ENCODE data around the gene MOK. TPM values are rescaled to one million over a fixed set of nuclear protein-coding genes. Genes with fewer than 3 reads are reported as not detected.

MOK gene
- total and polyA plus RNA-seq, 2 of the 4 experiments (the other 2 are of a cell fraction): 16.8 to 48.5 TPM

DNA sequence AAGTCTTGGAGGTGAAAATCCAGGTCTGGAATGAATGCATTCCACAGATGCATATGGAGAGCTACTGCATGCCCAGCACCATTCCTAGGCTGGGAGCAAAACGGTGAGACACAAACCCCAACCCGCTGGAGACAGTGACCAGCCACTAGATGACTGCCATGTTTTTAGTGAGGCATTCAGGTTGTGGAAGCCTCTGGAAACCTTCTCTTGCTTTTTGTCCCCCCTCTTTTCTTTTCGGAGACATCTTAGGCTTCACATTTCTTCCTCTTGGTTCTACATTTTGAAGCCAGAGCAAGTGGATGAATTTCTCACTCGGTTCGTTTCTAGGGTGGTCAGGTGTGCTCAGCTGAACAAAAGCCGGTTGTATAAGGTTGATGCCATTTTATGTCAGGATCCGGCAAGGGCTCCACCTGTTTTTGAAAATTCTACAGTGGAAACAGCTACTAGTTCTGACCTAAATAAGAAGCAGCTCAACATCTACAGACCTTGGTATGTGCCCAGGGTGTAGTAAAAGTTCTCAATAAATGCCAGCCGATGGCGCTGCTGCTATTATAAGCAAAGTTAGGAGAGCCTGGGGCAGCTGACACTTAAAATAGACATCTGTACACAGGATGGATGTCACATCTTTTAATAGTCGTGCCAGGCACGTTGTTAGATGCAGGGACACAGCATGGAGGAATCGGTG is 12.7 kb upstream of the MOK start:
- peak overlapping the region; percentile 47 for H2BK120ac ChIP-seq (ENCODE audit: low read depth, low read length)
- peak overlapping the region; percentile 60 for H2BK5ac ChIP-seq (ENCODE audit: low read depth, low read length, poor library complexity, severe bottlenecking)
- peak overlapping the region; percentile 85 for H3K4me2 ChIP-seq (ENCODE audit: low read depth, low read length)
- intact Hi-C loops (cut with micrococcal nuclease): no loop called here
- no peak overlapping the region; the same call in 1 of the 2 replicates for H3K9ac ChIP-seq (ENCODE audit: low read depth, low read length)
- in situ Hi-C loops (cut with MboI; ENCODE audit: low sequenced_read_pairs): loop anchor here (10.0 to 25.0 kb wide), 4 partner anchors 173 to 555 kb away; partner anchors contain the start of genes DYNC1H1, HSP90AA1 and PPP2R5C
- H2BK15ac ChIP-seq (ENCODE audit: low read depth, low read length): no peak overlapping the region
- H3K9me1 ChIP-seq (ENCODE audit: insufficient read depth, low read length): peaks cover 20% of the 10 kb centered on the region
- peaks cover 14 to 27% of the 10 kb centered on the region in 2 experiments; a peak in 3 of 4 replicates for H3K79me1 ChIP-seq (ENCODE audit: low read depth in 1 of 2, low read length in 2 of 2)
- peak overlapping the region; percentile 94 for H2AFZ ChIP-seq (replicated peaks; ENCODE audit: low read length, poor library complexity)
- H2AK9ac ChIP-seq (replicated peaks; ENCODE audit: low read depth, low read length, poor library complexity): peak overlapping the region; percentile 68
- no peaks in the 10 kb centered on the region for H3K9me3 ChIP-seq (ENCODE audit: control insufficient read depth, insufficient read depth, low read length)
- H3K27ac ChIP-seq (ENCODE audit: insufficient read depth, low read length): no peak overlapping the region; the same call in 1 of the 2 replicates
- ChIA-PET POLR2A (ENCODE audit: unreplicated experiment) (interaction anchor here (0.6 kb wide), 1 partner anchor 179 kb away, joined by 6 read pairs; no protein-coding TSS in a partner anchor), CTCF (interaction anchor here (0.7 kb wide), 1 partner anchor 11 kb away, joined by 3 read pairs; no protein-coding TSS in a partner anchor)
- no peak overlapping the region for H3K56ac ChIP-seq (ENCODE audit: extremely low read depth, insufficient read depth, low read length)
- TF ChIP-seq MAZ (IDR thresholded peaks at IDR 0.05; ENCODE audit: borderline replicate concordance, low read depth, low read length) (no peak), MAFK (IDR thresholded peaks at IDR 0.05; ENCODE audit: low read depth, low read length) (no peak), POLR2A (IDR thresholded peaks at IDR 0.05; ENCODE audit: low read depth, low read length) (no peak), FOS (IDR thresholded peaks at IDR 0.05; ENCODE audit: low read depth, low read length) (no peak), BHLHE40 (IDR thresholded peaks at IDR 0.05; ENCODE audit: low read depth, low read length) (no peak), RAD21 (IDR thresholded peaks at IDR 0.05; ENCODE audit: low read length) (no peak), NFE2L2 (IDR thresholded peaks at IDR 0.05; ENCODE audit: low read depth, low read length) (no peak), RFX5 (IDR thresholded peaks at IDR 0.05; ENCODE audit: low read depth, low read length) (no peak), SMC3 (IDR thresholded peaks at IDR 0.05; ENCODE audit: low read depth, low read length) (no peak), MXI1 (IDR thresholded peaks at IDR 0.05; ENCODE audit: borderline replicate concordance, low read depth, low read length) (no peak)
- TF ChIP-seq, protein P1, sequence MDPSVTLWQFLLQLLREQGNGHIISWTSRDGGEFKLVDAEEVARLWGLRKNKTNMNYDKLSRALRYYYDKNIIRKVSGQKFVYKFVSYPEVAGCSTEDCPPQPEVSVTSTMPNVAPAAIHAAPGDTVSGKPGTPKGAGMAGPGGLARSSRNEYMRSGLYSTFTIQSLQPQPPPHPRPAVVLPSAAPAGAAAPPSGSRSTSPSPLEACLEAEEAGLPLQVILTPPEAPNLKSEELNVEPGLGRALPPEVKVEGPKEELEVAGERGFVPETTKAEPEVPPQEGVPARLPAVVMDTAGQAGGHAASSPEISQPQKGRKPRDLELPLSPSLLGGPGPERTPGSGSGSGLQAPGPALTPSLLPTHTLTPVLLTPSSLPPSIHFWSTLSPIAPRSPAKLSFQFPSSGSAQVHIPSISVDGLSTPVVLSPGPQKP (IDR thresholded peaks at IDR 0.05; ENCODE audit: borderline replicate concordance, low read depth, low read length): no peak
- TF ChIP-seq, protein P2, sequence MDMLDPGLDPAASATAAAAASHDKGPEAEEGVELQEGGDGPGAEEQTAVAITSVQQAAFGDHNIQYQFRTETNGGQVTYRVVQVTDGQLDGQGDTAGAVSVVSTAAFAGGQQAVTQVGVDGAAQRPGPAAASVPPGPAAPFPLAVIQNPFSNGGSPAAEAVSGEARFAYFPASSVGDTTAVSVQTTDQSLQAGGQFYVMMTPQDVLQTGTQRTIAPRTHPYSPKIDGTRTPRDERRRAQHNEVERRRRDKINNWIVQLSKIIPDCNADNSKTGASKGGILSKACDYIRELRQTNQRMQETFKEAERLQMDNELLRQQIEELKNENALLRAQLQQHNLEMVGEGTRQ (IDR thresholded peaks at IDR 0.05; ENCODE audit: low read depth, low read length): no peak
- 90% methylated on average over 2 of the region's 12 CpGs; no CpG with 5 or more reads in 1 of the 2 experiments for WGBS, 2 experiments (ENCODE audit: extremely low coverage in 2 of 2, insufficient read length in 1 of 2)
- no peak for ATAC-seq (ENCODE audit: low read depth)
- H3K23ac ChIP-seq (ENCODE audit: low read depth, low read length): peak overlapping the region; percentile 44; the same call in 1 of the 2 replicates
- H4K91ac ChIP-seq (ENCODE audit: insufficient read depth, low read depth, low read length): peak overlapping the region; percentile 21; the same call in 1 of the 2 replicates
- no peaks in the 10 kb centered on the region for H3K36me3 ChIP-seq (ENCODE audit: control insufficient read depth, insufficient read depth, low read length)
- 0 out of 2 replicates have a peak overlapping the region, but pooled peaks have one; percentile 2 for H2AK5ac ChIP-seq (ENCODE audit: low read depth, low read length)
- no peaks in the 10 kb centered on the region for H4K20me1 ChIP-seq (ENCODE audit: insufficient read depth, low read length)
- H3K4me1 ChIP-seq (ENCODE audit: control insufficient read depth, insufficient read depth, low read length): peaks cover 15% of the 10 kb centered on the region
- dilution Hi-C loops (cut with HindIII; ENCODE audit: low sequenced_read_pairs, unreplicated experiment): no loop called here
- H4K8ac ChIP-seq (ENCODE audit: low read depth in 2 of 2, low read length in 2 of 2): peak overlapping the region; percentile 20 to 73; a peak in 2 of 4 replicates
- BruUV-seq (replicated peaks): no TSS peak
- no peak for DNase-seq
- H3K14ac ChIP-seq (replicated peaks; ENCODE audit: low read depth, low read length): peak overlapping the region; percentile 50; the same call in 1 of the 2 replicates
- H4K5ac ChIP-seq (ENCODE audit: low read depth, low read length): peak overlapping the region; percentile 50; the same call in 1 of the 2 replicates
- peak overlapping the region; percentile 54 for H3K4me3 ChIP-seq (ENCODE audit: insufficient read depth, low read depth, low read length)
- H2BK20ac ChIP-seq (ENCODE audit: low read depth, low read length): 0 out of 2 replicates have a peak overlapping the region, but pooled peaks have one; percentile 33
- H3K4ac ChIP-seq (ENCODE audit: low read depth, low read length): peak overlapping the region; percentile 61
- H3K18ac ChIP-seq (ENCODE audit: low read depth, low read length): no peak overlapping the region
- H3K27me3 ChIP-seq (ENCODE audit: control insufficient read depth, insufficient read depth, low read length): no peaks in the 10 kb centered on the region
